22Rv1 (cell line): ENCODE results near the gene WASF3.

Source experiments
- ZFX ChIP-seq: fragments of 450-650 bp; IDR thresholded peaks from 2 replicates; pipeline ENCODE4 v1.6.1; 2017; ENCODE audit warnings: antibody characterized with exemption, borderline replicate concordance
- TF ChIP-seq, protein P1 (sequence below): fragments of 450-650 bp; IDR thresholded peaks from 2 replicates; pipeline ENCODE4 v1.5.1; 2017; ENCODE audit warnings: mild to moderate bottlenecking

GRCh38 chr13:26585136-26585535 lies 27.7 kb downstream of the WASF3 start:
- TF ChIP-seq, protein P1, sequence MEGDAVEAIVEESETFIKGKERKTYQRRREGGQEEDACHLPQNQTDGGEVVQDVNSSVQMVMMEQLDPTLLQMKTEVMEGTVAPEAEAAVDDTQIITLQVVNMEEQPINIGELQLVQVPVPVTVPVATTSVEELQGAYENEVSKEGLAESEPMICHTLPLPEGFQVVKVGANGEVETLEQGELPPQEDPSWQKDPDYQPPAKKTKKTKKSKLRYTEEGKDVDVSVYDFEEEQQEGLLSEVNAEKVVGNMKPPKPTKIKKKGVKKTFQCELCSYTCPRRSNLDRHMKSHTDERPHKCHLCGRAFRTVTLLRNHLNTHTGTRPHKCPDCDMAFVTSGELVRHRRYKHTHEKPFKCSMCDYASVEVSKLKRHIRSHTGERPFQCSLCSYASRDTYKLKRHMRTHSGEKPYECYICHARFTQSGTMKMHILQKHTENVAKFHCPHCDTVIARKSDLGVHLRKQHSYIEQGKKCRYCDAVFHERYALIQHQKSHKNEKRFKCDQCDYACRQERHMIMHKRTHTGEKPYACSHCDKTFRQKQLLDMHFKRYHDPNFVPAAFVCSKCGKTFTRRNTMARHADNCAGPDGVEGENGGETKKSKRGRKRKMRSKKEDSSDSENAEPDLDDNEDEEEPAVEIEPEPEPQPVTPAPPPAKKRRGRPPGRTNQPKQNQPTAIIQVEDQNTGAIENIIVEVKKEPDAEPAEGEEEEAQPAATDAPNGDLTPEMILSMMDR, result no peak
- TF ChIP-seq ZFX, result no peak
